ENCODE results near the gene DIAPH3.

The DIAPH3 gene

DNA sequence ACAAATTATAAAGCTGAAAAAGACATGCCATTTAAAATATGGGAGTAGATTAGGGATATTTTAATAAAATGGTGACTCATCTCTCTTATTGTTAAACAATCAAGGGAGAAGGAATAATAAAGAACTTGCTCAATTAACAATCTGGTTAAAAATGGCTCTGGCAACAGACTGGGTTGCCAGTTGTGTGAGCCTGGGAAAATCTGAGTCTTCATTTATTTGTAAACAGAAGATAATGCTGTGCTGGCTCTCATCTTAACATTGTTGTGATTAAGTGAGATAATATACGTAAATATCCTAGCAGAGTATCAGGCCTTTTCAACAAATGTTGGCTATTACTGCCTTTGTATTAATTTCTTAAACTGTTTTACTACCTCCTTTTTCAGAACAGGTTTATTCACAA lies 453.3 kb downstream of the DIAPH3 start:
- DNase-seq (ENCODE audit: low read depth), result no peak

DNA sequence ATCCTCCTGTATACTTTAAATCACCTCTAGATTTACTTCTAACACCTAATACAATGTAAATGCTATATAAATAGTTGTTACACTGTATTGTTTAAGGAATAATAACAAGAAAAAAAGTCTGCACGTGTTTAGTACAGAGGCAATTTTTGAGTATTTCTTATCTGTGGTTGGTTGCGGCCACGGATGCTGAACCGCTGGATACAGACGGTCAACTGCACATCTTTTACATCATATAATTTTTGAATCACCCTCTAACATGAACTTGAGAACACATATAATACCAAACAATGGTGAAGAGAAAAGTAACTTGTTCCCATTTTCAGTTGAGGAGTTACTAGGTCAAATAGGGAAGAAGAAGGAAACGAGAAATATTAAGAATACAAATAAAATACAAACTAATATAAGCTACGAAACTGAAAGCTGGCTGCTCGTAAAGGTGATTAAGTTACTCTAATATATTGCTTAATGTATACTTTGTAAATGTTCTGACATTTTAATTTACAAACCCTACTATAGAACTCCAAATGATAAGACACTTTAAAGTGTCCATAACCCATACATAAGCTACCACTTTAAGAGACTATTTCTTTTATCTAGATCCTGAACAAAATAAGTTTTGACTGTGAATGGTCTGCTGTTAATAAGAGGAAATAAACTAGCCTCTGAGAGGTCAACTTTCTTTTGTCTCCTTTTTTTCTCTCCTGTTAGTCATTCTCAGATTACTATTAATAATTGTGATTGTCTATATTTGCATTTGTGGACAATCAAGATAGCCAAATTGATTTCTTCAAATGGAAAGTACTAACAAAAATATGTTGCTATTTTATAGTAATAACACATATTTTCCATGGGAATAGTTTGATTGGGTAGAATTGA lies 457.4 kb downstream of the DIAPH3 start:
- DNase-seq (ENCODE audit: low read depth), result no peak

DNA sequence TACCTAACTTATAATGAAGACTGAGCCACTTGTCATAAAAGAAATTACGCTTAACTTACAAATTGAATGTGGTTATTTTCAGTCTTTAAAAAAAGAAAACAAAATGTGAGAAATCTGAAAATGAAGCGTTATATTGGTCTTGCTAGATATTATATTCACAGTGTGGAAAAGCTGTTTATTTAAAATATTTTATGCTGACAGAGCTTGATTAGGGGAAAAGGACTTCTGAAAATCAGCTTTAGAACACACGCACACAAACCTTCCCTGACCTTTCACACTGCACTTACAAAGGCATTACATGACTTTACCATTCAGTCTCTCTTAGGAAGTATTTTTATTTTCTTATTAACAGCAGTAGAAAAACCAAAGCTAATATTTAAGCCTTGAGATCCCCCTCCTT lies 461.5 kb downstream of the DIAPH3 start:
- no peak for DNase-seq (ENCODE audit: low read depth)

DNA sequence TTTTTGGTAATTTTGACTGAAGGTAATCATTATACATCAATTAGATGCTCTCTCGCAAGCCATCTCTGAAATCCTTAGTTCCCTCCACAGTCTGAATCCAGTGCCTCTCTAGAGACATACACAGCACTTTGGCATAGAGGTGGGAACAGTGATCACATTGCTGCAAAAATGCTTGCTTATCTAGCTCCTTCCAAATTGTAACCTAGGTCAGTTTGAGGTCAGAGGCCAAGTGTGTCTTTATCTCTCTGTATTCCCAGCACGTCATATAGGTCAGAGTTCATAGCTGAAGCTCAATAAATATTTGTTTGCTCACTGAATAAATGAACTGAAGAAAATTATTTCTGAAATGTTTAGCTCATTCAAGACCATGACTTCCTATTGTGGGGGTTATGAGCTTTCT lies 462.5 kb downstream of the DIAPH3 start:
- DNase-seq (ENCODE audit: low read depth), result no peak

DNA sequence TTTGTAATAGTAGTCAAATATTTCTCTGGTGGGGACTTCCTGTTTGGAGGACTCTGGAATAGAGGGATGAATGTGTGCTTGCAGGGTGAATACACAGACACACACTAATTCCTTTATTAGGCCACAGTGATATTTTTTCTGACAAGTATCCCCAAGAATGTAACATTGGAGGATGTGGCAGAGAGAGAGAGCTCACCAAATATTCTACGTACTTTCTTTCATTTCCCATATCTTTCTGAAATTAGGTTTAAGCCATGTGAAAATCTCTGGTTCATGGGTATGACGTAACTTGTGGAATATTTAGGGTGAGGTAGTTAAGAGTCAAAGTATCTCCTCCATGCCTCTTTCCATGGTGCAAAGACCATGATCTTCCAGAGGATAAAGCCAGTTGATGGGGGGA lies 463.4 kb downstream of the DIAPH3 start:
- DNase-seq (ENCODE audit: low read depth), result no peak

DNA sequence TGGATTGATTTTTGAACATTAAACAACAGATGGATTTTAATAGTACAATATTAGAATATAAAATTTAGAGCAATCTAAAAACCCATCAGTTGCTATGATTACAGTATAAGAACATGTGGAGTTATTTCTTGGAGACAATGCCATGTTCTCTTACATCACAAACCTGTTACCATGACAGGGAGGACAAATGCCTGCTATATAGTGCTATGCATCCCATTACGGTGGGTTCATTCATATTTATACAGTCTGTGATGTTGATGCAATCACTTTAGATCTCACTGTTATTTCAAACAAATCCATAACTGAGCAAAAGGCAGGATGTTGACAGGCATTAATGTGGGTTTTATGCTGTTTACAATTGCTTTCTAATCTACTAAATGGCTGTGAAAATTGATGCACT lies 467.5 kb downstream of the DIAPH3 start:
- no peak for DNase-seq (ENCODE audit: low read depth)

DNA sequence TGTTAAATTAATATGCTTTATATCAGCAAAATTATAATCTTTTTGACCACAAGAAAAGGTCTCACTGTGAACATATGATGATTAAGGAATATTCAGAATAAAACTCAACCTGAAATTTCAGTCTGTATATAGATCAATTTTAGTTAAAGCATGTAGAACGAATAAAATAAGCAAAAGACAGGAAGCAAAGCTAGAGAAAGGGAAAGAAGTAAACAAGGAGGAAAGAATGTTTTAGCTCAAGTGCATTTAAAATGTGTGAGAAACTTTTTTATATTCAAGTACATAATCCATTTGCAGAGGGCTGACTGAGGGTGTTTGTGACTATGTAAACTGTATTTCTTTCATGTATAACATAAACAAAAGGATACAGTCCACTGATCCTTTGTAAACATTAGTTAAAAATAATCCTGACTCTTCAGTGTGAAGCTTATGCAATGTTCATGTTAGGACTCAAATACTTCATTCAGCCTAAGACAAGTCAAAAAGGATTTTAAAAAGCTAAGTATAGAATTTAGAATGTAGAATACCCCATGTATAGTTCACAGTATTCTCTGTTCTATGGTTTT lies 472.1 kb downstream of the DIAPH3 start:
- DNase-seq (ENCODE audit: low read depth), result no peak

DNA sequence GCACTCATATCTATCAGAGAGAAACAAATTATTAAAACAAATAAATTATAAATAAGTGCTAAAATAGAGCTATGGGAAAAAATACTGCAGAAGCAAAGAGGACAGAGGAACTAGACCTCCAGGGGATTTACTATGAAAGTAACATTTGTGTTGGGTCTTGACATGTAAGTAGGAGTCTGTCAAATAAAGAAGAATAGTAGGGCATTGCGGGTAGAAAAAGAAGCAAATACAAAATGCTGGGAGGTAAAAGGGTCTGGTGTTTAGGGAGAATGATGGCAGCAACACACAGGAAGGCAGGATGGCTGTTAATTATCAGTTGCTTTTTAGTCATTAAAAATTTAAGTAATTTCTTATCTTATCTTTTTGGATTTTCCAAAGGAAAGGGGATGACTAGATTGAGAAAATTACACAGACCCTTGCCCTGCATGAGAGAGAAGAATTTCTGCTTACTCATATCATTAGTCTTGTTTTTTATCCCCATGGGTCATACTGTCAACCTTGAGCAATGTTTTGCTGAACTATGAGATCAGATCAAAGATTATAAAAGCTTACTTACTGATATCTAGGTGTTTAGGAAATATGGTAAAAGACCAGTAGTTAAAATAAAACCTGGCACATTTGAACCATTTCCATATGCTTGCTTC lies 472.7 kb downstream of the DIAPH3 start:
- DNase-seq (ENCODE audit: low read depth), result peak; percentile 2

DNA sequence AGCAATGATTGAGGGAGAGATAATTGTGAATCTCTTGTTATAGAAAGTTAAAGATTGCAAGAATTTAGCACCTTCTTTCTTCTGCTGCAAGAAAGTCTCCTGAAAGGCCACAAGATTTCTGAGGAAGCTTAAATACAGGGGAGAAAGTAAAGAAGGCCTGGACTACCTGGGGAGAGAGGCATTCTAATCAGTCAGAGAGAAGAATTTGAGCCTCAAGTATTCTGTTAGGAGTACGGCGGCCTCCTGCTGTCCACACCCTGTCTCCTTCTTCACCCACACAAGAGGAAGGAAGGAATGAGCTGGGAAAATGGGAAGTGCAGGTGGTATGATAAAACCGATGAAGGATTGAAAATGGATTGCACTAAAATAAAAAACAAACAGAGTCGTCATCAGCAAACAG lies 474.7 kb downstream of the DIAPH3 start:
- no peak for DNase-seq (ENCODE audit: low read depth)

DNA sequence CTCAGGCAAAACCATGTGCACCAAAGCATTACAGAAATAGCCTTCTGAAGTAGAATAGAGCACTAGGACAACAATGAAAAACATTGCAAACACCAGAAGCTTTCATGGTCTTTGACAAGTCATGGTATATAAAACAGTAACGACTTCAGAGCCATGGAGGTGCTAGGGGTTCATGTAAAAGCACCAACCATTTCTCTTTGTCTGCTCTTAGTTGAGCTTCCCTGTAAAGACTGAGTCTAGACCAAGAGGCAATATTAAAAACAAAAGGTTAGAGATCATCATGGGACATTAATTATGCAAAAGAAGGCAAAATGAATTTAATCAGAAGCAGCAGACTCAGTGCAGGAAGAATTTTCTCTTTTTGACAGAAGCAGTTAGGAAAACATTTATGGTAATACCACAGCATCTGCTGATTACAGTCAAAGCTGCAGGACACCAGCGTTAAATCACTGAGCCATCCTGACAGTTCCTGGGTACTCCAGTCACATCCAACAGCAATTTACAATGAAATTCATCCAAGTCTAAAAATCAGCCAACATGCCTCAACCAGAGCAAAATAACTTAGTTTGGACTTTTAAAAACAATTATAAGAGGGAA lies 476.8 kb downstream of the DIAPH3 start:
- DNase-seq (ENCODE audit: low read depth), result no peak

DNA sequence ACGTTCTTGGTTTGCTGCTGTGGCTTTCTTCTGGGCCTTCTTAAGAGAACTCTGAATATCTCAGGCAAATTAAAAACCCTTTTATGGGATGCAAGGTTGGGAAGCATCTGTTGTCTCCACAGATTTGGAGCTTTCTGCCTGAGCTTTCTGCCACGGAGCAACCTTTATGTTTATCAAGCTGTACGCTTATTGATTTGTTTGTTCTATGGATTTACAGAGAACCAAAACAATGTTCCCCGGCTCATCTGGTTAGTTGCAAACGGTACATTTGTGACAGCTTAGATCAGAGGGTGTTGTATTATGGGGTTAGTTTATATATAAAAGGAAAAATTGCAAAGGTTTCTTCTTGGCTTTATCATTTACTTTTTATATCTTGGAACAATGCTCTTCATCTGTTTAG lies 479.6 kb downstream of the DIAPH3 start:
- no peak for DNase-seq (ENCODE audit: low read depth)

DNA sequence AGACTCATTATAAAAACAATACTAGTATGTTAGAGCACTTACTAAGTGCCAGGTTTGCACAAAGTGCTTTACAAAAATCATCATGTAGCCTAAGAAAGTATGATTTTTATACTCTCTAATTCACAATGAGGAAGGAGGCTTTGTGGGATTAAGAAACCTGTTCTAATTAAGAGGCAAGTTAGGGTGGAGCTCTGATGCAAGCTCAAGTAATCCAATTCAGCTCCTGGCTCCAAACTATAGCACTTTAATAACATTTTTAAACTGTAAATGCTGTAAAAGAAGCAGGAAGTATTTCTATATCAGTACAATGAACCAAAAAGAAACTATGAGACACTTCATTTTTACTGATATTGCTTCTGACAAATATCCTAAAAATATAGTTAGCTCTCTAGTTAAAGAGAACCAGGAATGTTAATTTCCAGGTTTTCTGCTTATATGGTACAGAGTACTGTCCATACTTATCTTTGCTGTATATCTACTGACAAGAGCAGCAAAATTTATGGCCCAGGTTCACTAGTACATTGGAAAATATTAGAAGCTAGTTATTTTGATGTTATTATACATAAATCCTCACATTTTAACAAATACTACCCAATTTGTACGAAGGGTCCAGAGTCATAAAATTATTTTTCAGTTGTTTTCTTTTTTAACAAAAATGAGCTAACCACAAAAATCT lies 482.0 kb downstream of the DIAPH3 start:
- peak; percentile 4 for DNase-seq (ENCODE audit: low read depth)

DNA sequence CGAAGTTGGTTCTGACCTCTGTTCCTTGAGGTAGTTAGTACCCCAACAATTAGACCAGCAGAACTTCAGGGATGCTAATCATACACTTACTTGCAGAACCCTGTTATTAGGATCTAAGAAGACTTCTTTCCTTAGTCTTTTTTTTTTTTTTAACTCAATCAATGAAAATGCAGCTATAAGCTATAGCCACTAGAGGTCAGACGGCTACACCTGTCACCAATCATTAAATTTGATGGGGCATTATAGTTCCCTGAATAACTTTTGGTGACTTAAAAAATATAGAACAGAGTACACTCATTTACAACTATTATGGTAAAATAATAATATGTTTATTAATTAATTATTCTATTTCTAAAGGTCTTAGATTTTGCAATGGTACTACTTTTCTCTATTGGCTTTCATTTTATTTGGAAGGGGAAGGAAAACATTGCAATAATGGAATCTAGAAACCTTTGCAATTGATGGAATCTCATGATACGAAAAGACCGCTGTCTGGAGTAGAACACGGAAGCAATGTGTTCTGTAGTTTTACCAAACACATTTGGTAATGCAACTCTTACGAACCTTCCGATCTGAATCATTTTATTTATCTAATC lies 483.2 kb downstream of the DIAPH3 start:
- DNase-seq (ENCODE audit: low read depth), result peak; percentile 13

DNA sequence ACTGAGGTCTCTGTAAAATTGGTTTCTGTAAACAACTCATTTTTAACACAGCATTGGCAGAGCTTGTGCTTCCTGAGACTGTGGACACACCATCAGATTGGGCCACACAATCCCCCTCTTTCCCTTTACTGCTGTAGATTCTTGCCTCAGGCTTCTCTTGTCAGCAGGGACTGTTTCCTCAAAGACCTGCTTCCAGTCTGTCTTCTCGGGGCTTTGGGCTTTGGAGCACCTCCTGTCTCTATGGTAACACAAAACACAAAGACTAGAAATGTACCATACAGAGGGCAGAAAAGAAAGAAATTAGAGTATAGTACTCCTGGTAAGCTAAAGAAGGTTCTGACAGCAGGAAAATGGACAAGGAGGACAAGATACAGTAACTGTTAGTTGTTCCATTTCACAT lies 484.5 kb downstream of the DIAPH3 start:
- no peak for DNase-seq (ENCODE audit: low read depth)

DNA sequence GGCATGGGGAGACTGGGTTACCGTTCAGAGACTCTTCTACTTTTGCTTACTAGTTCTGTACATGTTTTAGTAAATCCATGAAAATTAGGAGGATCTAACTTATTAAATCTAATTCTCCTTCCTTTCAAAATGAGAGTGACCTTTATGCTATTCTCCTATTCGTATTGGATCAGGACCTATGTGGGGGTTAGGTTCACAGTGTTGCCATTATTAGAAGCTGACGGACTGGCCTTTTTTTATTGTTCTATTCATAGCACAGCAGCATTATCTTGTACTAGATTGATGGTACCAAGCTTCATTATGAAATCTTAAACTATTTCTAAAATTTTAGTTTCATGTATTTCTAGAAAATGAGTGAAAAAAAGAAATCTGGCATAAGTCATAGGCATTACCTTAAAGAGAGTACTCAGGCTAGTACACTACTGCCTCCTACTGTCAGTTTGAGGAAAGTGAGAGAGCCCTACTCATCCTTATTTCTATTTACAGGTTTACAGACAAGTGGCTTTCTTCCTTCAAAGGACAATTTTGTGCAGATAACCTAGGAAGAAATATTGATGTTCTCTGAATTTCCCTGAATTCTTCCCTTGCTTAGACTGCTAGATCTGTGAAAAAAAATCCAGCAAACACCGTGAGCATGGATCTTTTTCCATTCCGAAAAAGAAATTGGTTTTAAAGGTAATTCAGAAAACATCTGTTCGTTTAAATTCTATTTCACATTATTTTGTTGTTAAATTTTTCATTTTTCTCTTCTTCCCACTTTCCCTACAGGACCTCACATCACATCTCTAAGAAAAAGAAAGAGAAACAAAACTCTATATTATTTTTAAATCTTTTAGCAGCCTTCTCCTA lies 485.5 kb downstream of the DIAPH3 start:
- DNase-seq (ENCODE audit: low read depth), result peak; percentile 33

DNA sequence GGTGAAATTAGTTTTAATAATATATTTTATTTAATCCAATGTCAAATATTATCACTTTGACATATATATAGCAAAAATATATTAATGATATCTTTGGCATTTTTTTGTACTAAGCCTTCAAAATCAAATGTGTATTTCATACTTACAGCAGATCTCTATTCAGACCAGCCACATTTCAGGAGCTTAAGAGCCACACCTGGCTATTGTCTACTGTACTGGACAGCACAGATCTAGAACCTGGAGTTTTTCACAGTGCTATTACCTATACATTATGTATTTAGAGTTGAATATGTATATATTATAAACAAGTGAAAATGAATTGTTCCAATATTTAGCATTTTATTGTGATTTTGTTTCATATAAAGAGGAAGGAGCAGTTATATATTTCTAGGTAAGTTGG lies 486.3 kb downstream of the DIAPH3 start:
- no peak for DNase-seq (ENCODE audit: low read depth)

DNA sequence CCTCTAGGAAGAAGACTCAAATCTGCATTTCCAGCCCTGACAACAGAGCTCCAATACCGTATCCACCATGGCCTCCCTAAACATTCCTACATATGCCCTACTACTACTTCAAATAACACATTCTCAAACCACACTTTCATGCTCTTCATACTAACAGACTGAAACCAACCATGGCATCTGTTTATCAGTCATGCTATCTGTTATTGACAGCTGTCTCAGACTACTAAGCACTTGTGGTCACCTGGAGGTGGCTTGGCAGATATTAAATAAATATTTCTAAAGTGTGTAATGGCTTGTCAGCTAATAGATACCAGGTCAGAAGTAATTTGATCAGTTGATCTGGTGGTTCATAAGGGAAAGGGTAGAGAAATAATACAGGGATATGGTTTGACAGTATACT lies 489.1 kb downstream of the DIAPH3 start:
- no peak for DNase-seq (ENCODE audit: low read depth)

DNA sequence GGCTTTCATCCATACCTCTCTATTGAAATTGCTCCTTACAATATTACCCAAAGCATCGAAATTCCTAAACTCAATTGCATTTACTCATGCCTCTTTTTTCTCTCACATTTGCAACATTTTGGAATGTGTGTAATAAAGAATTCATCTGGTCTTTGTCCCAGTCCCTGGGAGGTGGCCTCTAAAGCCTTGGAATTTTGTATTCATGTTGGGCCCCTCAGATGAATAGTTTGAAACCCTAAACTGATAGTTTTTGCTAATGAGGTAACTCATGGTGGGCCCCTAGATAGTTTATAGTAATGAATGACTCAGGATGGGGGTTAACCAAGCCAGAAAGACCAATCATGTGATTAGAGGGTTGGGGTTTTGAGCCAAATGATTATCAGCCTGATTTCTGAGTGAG lies 490.4 kb downstream of the DIAPH3 start:
- DNase-seq (ENCODE audit: low read depth), result peak; percentile 3

DNA sequence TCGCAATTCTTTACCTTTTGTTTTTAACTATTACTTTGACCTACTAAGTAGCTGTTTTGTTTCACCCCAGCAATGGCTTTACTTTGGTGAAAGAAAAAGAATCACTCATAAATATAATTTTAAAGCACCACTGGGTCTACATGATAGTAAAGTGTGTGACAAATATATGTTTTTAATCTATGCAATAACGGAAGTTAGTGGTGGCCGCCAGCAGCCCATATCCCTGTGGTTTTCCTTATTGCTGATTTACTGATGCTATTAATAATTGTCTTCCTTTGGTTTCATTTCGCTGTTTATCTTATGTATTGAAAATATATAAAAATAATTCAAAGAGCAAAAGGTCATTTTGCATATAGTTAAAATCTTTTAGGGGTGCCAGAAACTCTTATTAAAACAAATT lies 491.3 kb downstream of the DIAPH3 start:
- no peak for DNase-seq (ENCODE audit: low read depth)

DNA sequence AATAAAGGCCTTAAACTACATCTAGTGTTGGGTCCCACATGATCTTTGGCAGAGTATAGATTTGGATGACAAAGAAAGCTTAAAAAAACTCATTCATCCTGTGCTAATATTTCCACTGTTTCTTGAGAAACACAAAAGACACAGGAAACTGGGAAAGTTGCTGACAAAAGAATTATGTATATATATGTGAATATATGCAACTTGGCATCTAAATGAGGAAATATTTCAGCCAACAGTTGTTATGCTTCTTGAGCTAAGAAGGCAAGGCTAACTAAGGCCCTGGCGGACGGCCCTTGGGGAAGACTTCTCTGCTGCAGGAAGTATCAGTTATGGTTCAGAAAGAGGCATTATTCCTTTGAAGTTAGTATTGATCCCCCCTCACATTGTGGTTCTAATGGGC lies 491.8 kb downstream of the DIAPH3 start:
- DNase-seq (ENCODE audit: low read depth), result no peak

DNA sequence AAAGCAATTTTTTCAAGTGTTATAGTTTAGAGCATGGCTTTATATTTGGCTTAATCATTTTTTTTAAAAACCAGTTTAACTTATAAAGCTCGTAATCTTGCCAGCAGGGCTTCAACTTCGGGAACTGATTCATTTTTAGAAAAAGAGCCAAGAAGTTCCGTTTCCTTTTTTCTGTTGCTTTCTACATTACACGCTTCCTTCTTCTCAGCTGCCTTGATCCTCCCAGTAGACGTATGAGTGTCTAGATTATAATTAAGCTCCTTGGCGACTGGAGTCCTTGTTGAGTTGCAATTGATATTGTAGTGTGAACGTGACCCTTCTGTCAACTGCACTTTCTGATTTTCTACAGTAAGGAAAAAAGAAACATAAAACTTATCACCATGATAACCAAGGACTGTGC lies 497.2 kb downstream of the DIAPH3 start:
- peak; percentile 31 for DNase-seq (ENCODE audit: low read depth)

Data from stromal cell of bone marrow (primary cell).